ENCODE measurements around the gene ANTXRL. TPM values are rescaled to one million over a fixed set of nuclear protein-coding genes. Genes with fewer than 3 reads are reported as not detected.

Gene ANTXRL
- total RNA-seq, 4 donors from 2014 or later, result not detected

DNA sequence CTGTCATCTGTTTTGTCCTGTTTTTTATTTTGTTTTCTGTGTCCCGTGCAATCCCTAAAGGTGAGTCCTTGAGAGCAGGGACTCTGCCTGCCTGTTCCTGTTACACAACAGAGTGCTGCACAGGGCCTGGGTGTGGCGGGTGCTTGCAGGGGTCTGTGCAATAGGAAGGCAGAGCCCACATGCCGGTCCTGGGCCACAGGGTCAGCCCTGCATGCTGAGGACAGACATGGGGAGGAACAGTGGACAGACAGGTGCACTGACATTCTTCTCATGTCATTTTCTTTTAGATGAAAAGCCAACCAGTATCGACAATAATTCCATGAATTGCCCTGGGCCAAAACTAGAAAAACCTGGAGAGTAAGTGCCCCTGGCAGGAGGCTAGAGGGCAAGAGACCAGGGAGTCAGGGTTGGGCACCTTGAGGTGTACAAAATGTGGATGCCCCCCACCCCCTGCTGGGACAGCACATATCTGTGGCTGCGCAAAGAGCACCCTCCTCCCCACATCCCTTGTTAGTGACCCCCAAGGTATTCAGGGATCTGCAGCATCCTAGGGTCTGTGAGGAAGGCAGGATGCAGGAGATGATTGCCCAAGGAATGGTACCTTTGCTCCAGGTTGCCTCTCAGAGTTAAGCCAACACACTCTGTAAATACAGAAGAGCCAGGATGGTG is 19.9 kb downstream of the ANTXRL start:
- Histone ChIP-seq H3K27ac (no peak overlapping the region), H3K27me3 (no peaks in the 10 kb centered on the region), H3K9me3 (no peaks in the 10 kb centered on the region), H3K4me3 (no peak overlapping the region), H3K4me1 (peaks cover 4 to 41% (median 4%) of the 10 kb centered on the region in 3 donors), H3K36me3 (no peaks in the 10 kb centered on the region)
- TF ChIP-seq CTCF (IDR thresholded peaks at IDR 0.05), result no peak
- TF ChIP-seq POLR2A (IDR thresholded peaks at IDR 0.05), result no peak
- no peak for DNase-seq
- 22 to 61% methylated on average over 3 to 5 of the region's 5 CpGs for WGBS, 2 donors
- intact Hi-C loops (cut with DNase I), result no loop called here

DNA sequence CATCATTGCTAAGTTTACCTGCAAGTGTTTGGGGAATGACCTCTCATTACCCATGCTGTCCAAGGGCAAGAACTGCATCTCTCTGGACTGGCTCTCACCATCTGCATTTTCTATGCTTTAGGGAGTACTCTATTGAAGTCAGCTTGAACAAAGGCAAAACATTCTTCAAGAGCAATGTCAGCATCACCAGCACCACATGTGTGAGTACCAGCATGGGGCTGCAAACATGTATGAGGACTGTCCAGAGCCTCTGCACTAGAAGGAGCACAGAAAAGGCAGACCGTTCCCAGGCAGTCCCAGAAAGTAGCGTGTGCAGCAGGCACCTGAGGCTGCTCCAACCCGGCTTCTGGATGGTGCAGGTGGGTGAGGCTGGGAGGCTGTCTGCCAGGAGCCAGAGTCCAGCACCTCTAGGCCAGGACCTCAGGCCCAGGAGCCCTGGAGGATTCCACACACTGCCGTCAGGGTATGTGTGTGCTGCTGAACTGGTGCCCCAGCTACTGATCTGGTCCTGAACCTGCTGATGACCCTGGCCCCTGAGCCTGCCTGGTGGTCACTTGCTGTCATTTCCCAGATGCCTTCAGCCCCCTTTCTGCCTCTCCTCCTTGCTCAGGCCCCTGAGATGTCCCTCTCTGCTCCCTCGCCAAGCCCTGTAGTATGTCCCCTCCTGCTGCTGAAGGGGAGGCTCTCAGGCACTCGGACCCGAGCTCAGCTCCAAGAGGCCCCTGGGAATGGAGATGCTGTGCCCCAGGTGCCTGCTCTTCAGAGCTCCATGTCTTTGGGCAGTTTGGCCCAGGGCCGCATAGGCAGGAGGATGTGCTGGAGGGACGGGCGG is 20.7 kb downstream of the ANTXRL start:
- WGBS, 2 donors, result 86% methylated on average over 5 of the region's 10 CpGs; no CpG with 5 or more reads in 1 of the 2 donors
- no peak overlapping the region for H3K27ac ChIP-seq
- DNase-seq, result no peak

DNA sequence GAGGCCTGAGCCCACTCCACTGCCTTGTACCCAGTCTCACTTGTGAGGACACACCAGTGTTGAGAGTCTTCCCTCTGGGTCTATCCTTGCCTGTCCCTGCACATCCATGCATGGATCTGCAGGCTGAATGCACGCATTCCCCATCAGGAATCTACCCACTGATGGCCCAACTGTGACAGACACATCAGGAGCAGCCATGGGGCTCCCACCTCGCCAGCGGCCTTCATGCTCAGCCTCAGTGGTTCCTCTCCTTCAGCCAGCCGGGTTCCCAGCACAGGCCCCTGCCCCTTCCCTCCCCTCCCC is 21.3 kb downstream of the ANTXRL start:
- intact Hi-C loops (cut with DNase I), result no loop called here
- no peak for TF ChIP-seq POLR2A (IDR thresholded peaks at IDR 0.05)
- TF ChIP-seq CTCF (IDR thresholded peaks at IDR 0.05), result no peak
- no peak for DNase-seq
- H3K27ac ChIP-seq, result no peak overlapping the region
- 95 to 96% methylated on average over 3 of the region's 4 CpGs for WGBS, 2 donors
- no peak overlapping the region for H3K4me3 ChIP-seq
- H3K36me3 ChIP-seq, result no peaks in the 10 kb centered on the region
- H3K4me1 ChIP-seq, result peaks cover 4 to 41% (median 5%) of the 10 kb centered on the region in 3 donors
- H3K9me3 ChIP-seq, result no peaks in the 10 kb centered on the region
- H3K27me3 ChIP-seq, result no peaks in the 10 kb centered on the region

More for the DNA sequence above, 20.7 kb downstream of the ANTXRL start:
- Histone ChIP-seq H3K4me1 (peaks cover 4 to 41% (median 5%) of the 10 kb centered on the region in 3 donors), H3K4me3 (no peak overlapping the region), H3K36me3 (no peaks in the 10 kb centered on the region), H3K9me3 (no peaks in the 10 kb centered on the region), H3K27me3 (no peaks in the 10 kb centered on the region)
- intact Hi-C loops (cut with DNase I), result no loop called here
- TF ChIP-seq POLR2A (IDR thresholded peaks at IDR 0.05) (no peak), CTCF (IDR thresholded peaks at IDR 0.05) (no peak)

DNA sequence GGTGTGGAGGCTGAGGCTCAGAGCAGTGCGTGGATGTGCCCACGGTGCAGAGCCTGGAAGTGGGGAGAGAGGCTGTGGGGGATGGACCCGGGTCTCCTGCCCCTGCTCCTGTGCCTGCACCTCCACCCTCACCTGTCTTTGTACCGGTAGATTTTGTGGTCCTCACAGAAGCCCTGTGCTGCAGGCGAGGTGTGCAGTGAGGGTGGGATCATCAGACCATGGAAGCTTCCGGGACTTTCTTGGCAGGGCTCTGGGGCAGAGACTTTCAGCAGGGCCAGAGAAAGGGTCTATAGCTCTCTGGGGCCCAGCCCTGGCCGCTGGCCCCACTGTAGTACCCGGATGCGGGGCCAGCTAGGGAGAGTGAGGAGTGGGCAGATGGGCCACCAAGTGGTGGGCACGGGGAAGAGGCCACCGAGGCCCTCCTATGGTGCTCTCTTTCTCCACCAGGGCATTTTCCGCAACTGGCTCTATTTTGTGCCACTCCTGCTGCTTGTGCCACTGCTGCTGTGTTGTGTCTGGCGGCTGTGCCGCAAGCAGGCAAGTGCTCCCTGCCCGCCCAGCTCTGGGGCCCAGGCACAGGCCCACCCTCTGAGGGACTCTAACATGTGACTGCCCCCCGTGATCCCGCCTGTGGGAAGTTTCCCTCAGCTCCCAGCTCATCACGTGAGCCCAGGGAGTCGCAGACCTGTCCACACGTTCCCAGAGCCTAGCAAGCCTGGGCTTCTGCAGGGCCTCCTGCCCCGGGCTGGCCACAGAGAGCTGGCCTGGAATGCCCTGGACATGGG is 22.1 kb downstream of the ANTXRL start:
- no peak overlapping the region for H3K4me3 ChIP-seq
- no peak overlapping the region for H3K27ac ChIP-seq
- intact Hi-C loops (cut with DNase I), result no loop called here
- DNase-seq, result no peak
- WGBS, 2 donors, result 81 to 96% methylated on average over 4 to 11 of the region's 21 CpGs
- TF ChIP-seq POLR2A (IDR thresholded peaks at IDR 0.05) (no peak), CTCF (IDR thresholded peaks at IDR 0.05) (no peak)
- no peaks in the 10 kb centered on the region for H3K27me3 ChIP-seq
- no peaks in the 10 kb centered on the region for H3K36me3 ChIP-seq
- no peaks in the 10 kb centered on the region for H3K9me3 ChIP-seq
- H3K4me1 ChIP-seq, result peaks cover 4 to 39% (median 5%) of the 10 kb centered on the region in 3 donors

Measured in esophagus squamous epithelium (tissue), 5 donors.